K562 (cell line): ENCODE measurements around the gene LGALS12.

Source experiments
- EZH2 ChIP-seq: IDR thresholded peaks from 2 replicates; pipeline ENCODE4 v1.6.1; 2012; ENCODE audit warnings: low read depth, mild to moderate bottlenecking, inconsistent platforms, low read length, borderline replicate concordance
- GABPA ChIP-seq: fragments of 200-800 bp; sonication (Bioruptor generic); conservative IDR thresholded peaks from 2 replicates; pipeline ENCODE4 v1.6.1; 2016; ENCODE audit warnings: low read depth, missing genetic modification characterization, missing compliant biosample characterization
- HMGN3 ChIP-seq: IDR thresholded peaks from 2 replicates; pipeline ENCODE4 v1.6.1; 2011; ENCODE audit warnings: borderline replicate concordance, low read depth, mild to moderate bottlenecking, mixed read lengths, low read length; ENCODE audit not compliant: insufficient read length; ENCODE audit errors: extremely low read depth
- NCOR1 ChIP-seq: fragments of 450-650 bp; IDR thresholded peaks from 2 replicates; pipeline ENCODE4 v1.6.1; 2016; ENCODE audit warnings: mild to moderate bottlenecking, moderate library complexity
- USF2 ChIP-seq: sonication (generic); formaldehyde crosslinking; IDR thresholded peaks from 2 replicates; pipeline ENCODE4 v1.5.0; 2020; ENCODE audit warnings: missing genetic modification reagents
- YBX1 ChIP-seq: fragments of 450-650 bp; IDR thresholded peaks from 2 replicates; pipeline ENCODE4 v1.7.1; 2016; ENCODE audit warnings: mild to moderate bottlenecking
- ZKSCAN1 ChIP-seq: fragments of 150-350 bp; IDR thresholded peaks from 2 replicates; pipeline ENCODE4 v1.6.1; 2016; ENCODE audit warnings: low read depth, low read length
- TF ChIP-seq, protein P1 (sequence below), 3 experiments: IDR thresholded peaks in 2 of 3; conservative IDR thresholded peaks in 1 of 3; 2 replicates each; pipeline ENCODE4 v1.5.1; 2011 to 2012; ENCODE audit warnings: low read length in 3 of 3, mild to moderate bottlenecking in 3 of 3, control low read depth in 2 of 3, improper control_type of control experiment in 1 of 3, inconsistent platforms in 1 of 3, low read depth in 1 of 3, mixed read lengths in 1 of 3, moderate library complexity in 1 of 3; ENCODE audit not compliant: insufficient read depth in 2 of 3

GRCh38 chr11:63506876-63507275, 992 bp downstream of the LGALS12 start:
- TF ChIP-seq NCOR1 = no peak
- no peak for TF ChIP-seq YBX1
- TF ChIP-seq EZH2 = no peak
- TF ChIP-seq ZKSCAN1 = no peak
- TF ChIP-seq HMGN3 = no peak
- TF ChIP-seq GABPA (tag) = no peak
- TF ChIP-seq, protein P1, sequence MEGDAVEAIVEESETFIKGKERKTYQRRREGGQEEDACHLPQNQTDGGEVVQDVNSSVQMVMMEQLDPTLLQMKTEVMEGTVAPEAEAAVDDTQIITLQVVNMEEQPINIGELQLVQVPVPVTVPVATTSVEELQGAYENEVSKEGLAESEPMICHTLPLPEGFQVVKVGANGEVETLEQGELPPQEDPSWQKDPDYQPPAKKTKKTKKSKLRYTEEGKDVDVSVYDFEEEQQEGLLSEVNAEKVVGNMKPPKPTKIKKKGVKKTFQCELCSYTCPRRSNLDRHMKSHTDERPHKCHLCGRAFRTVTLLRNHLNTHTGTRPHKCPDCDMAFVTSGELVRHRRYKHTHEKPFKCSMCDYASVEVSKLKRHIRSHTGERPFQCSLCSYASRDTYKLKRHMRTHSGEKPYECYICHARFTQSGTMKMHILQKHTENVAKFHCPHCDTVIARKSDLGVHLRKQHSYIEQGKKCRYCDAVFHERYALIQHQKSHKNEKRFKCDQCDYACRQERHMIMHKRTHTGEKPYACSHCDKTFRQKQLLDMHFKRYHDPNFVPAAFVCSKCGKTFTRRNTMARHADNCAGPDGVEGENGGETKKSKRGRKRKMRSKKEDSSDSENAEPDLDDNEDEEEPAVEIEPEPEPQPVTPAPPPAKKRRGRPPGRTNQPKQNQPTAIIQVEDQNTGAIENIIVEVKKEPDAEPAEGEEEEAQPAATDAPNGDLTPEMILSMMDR (IDR thresholded peaks at IDR 0.05 in 2 of 3, conservative IDR thresholded peaks at IDR 0.05 in 1 of 3; ENCODE audit: insufficient read depth in 2 of 3, low read depth in 1 of 3, low read length in 3 of 3) = no peak
- no peak for TF ChIP-seq USF2 (CRISPR knock-in tag)
